ENCODE measurements around the gene IARS2.

The IARS2 gene

GRCh38 chr1:220189750-220190347 lies 95.9 kb downstream of the IARS2 start:
- no peaks in the 10 kb centered on the region for H3K4me1 ChIP-seq (ENCODE audit: insufficient read depth, insufficient read length)
- no peaks in the 10 kb centered on the region for H3K9me3 ChIP-seq (ENCODE audit: insufficient read depth, low read length)
- no peak overlapping the region for H3K9ac ChIP-seq (ENCODE audit: insufficient read length, low read depth)
- DNase-seq (ENCODE audit: low read depth, low spot score): no peak
- H3K4me3 ChIP-seq (ENCODE audit: insufficient read length, low read depth): no peak overlapping the region
- TF ChIP-seq ZNF274 (IDR thresholded peaks at IDR 0.05; ENCODE audit: low read depth, low read length): no peak
- no peak for TF ChIP-seq SUZ12 (IDR thresholded peaks at IDR 0.05; ENCODE audit: extremely low read depth, insufficient read depth, insufficient read length)
- no peak for TF ChIP-seq YY1 (IDR thresholded peaks at IDR 0.05; ENCODE audit: insufficient read depth, insufficient read length)
- H3K27me3 ChIP-seq (ENCODE audit: insufficient read depth, insufficient read length): no peaks in the 10 kb centered on the region
- H3K36me3 ChIP-seq (ENCODE audit: insufficient read depth, insufficient read length, low read length): peaks cover 85% of the 10 kb centered on the region

GRCh38 chr1:220195701-220196100 lies 101.8 kb downstream of the IARS2 start:
- no peak overlapping the region for H3K9ac ChIP-seq (ENCODE audit: insufficient read length, low read depth)
- H3K9me3 ChIP-seq (ENCODE audit: insufficient read depth, low read length): no peaks in the 10 kb centered on the region
- no peaks in the 10 kb centered on the region for H3K27me3 ChIP-seq (ENCODE audit: insufficient read depth, insufficient read length)
- H3K4me3 ChIP-seq (ENCODE audit: insufficient read length, low read depth): no peak overlapping the region
- TF ChIP-seq SUZ12 (IDR thresholded peaks at IDR 0.05; ENCODE audit: extremely low read depth, insufficient read depth, insufficient read length) (no peak), ZNF274 (IDR thresholded peaks at IDR 0.05; ENCODE audit: low read depth, low read length) (no peak), YY1 (IDR thresholded peaks at IDR 0.05; ENCODE audit: insufficient read depth, insufficient read length) (no peak)
- H3K4me1 ChIP-seq (ENCODE audit: insufficient read depth, insufficient read length): no peaks in the 10 kb centered on the region
- peaks cover 71% of the 10 kb centered on the region for H3K36me3 ChIP-seq (ENCODE audit: insufficient read depth, insufficient read length, low read length)
- no peak for DNase-seq (ENCODE audit: low read depth, low spot score)
